Measurements from ENCODE around the gene SLC12A8.

Gene SLC12A8

GRCh38 chr3:125213946-125214542, 1.5 kb upstream of the SLC12A8 start:
- no peak for DNase-seq

- no peak for DNase-seq
Measured at GRCh38 chr3:125213364-125213755, 812 bp upstream of the SLC12A8 start.

- no peak for DNase-seq
Measured at GRCh38 chr3:125212091-125212508, 448 bp downstream of the SLC12A8 start.

GRCh38 chr3:125211523-125212090, 941 bp downstream of the SLC12A8 start:
- DNase-seq = no peak

- DNase-seq = no peak
Measured at GRCh38 chr3:125207949-125208568, 4.5 kb downstream of the SLC12A8 start.

GRCh38 chr3:125207507-125207906, 5.0 kb downstream of the SLC12A8 start:
- no peak for DNase-seq

- no peak for DNase-seq
Measured at GRCh38 chr3:125206934-125207333, 5.6 kb downstream of the SLC12A8 start.

GRCh38 chr3:125203731-125204130, 8.8 kb downstream of the SLC12A8 start:
- no peak for DNase-seq

GRCh38 chr3:125202197-125202596, 10.4 kb downstream of the SLC12A8 start:
- no peak for DNase-seq

- DNase-seq = no peak
Measured at GRCh38 chr3:125200731-125201139, 11.8 kb downstream of the SLC12A8 start.

GRCh38 chr3:125194849-125195601, 17.5 kb downstream of the SLC12A8 start:
- DNase-seq = no peak

- no peak for DNase-seq
Measured at GRCh38 chr3:125194061-125194848, 18.3 kb downstream of the SLC12A8 start.

- no peak for DNase-seq
Measured at GRCh38 chr3:125192190-125193035, 20.1 kb downstream of the SLC12A8 start.

- DNase-seq = no peak
Measured at GRCh38 chr3:125191730-125192129, 20.8 kb downstream of the SLC12A8 start.

- DNase-seq = no peak
Measured at GRCh38 chr3:125191256-125191655, 21.3 kb downstream of the SLC12A8 start.

- no peak for DNase-seq
Measured at GRCh38 chr3:125190786-125191185, 21.8 kb downstream of the SLC12A8 start.

- DNase-seq = no peak
Measured at GRCh38 chr3:125189378-125190165, 23.0 kb downstream of the SLC12A8 start.

GRCh38 chr3:125188955-125189354, 23.6 kb downstream of the SLC12A8 start:
- DNase-seq = no peak

GRCh38 chr3:125187599-125187910, 25.0 kb downstream of the SLC12A8 start:
- DNase-seq = no peak

- DNase-seq = no peak
Measured at GRCh38 chr3:125186800-125187598, 25.5 kb downstream of the SLC12A8 start.
